Stimulated activated CD8-positive, alpha-beta memory T cell treated with anti-CD3 and anti-CD28 coated beads, Interleukin-4, amount 100 ng/mL, for 24 hours (primary cell): ENCODE results near the gene SYT7.
A peak's percentile ranks its signal among the peaks of the same experiment; 100 is the strongest.
"Not testable (repeated sequence)": the region's sequence is repeated elsewhere in the genome, so short reads cannot be mapped to it uniquely, and the experiment has no call there.

Source experiments
- DNase-seq: peaks from one replicate; pipeline ENCODE4 v3.0.0-alpha.2; 2020; ENCODE audit warnings: low read depth

Gene SYT7

DNA sequence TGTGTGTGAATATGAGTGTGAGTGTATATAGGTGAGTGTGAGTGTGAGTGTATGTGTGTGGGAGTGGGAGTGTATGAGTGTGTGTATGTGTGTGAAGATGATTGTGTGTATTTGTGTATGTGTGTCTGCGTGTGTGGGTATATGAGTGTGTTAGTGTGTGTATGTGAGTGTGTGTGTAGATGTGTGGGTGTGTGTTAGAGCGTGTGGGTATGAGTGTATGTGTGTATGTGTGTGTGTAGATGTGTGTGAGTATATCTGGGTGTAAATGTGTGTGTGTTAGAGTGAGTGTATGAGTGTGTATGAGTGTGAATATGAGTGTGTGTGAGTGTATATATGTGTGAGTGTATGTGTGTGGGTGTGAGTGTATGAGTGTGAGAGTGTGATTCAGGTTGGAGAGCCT lies 83.4 kb downstream of the SYT7 start:
- DNase-seq, result no peak

DNA sequence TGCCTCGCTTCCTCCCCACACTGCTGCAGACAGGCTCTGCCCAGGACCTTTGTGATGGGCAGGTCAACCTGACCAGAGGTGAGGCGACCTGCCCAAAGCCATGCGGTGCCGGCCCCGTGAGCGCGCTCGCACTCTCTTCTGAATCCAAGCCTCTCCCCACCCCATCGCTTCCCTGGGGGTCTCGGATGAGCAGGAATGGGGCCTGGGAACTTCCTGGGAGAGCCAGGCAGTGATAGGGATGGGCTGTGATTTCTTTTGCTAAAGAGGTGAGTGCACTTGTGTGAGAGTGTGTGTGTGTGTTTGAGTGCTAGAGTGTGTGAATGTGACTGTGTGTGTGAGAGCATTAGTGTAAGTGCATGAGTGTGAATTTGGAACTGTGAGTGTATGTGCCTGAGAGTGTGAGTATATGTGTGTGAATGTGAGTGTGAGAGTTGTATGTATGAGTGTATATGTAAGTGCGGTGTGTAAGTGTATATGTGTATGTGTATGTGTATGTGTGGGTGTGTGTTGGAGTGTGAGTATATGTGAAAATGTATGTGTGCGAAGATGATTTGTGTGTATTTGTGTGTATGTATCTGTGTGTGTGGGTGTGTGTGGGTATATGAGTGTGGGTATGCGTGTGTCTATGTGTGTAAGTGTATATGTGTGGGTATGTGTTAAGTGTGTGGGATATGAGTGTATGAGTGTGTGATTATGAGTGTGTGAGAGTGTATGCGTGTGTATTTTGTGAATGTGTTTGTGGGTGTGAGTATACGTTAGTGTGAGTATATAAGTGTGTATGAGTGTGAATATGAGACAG lies 84.1 kb downstream of the SYT7 start:
- DNase-seq, result no peak

DNA sequence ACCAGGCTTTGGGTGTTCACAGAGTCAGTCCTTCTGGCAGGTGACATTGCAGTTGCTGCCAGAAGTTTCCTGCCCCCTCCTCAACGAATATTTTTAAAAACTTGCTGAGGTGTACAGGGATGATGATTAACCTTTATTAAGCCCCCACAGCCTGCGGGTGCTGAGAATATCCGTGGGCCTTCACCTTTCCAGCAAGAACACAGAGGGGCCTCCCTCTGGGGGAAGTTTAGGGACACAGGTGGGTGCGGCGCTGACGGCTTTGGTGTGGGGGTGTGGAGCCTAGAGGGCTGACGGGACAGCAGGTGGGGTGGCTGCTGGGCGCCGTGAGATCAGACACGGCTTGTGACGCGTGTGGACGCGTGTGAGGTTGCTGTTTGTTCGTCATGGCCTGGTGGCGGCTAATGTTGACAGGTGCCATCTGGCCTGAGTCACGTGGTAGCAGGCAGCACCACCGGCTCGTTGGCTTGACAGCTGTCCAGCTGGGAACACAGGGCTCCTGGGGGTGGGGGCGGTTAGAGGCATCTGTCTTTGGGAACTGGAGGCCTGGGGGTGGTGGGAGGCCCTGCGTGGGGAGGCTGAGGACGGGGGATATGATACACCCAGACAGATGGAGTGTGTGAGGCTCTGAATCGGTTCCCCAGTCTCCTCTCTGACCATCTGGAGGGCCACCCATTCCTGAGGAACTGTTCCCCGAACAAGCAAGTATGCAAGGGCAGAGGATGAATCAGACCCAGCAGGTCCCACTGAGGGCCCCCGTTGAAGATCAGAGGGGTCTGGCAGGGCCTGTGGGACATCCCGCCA lies 84.9 kb downstream of the SYT7 start:
- no peak for DNase-seq

- DNase-seq, result no peak
These were observed 86.4 kb downstream of the SYT7 start for GRCh38 chr11:61494381-61494961.

- no peak for DNase-seq
These were observed 89.0 kb downstream of the SYT7 start for GRCh38 chr11:61491736-61492395.

DNA sequence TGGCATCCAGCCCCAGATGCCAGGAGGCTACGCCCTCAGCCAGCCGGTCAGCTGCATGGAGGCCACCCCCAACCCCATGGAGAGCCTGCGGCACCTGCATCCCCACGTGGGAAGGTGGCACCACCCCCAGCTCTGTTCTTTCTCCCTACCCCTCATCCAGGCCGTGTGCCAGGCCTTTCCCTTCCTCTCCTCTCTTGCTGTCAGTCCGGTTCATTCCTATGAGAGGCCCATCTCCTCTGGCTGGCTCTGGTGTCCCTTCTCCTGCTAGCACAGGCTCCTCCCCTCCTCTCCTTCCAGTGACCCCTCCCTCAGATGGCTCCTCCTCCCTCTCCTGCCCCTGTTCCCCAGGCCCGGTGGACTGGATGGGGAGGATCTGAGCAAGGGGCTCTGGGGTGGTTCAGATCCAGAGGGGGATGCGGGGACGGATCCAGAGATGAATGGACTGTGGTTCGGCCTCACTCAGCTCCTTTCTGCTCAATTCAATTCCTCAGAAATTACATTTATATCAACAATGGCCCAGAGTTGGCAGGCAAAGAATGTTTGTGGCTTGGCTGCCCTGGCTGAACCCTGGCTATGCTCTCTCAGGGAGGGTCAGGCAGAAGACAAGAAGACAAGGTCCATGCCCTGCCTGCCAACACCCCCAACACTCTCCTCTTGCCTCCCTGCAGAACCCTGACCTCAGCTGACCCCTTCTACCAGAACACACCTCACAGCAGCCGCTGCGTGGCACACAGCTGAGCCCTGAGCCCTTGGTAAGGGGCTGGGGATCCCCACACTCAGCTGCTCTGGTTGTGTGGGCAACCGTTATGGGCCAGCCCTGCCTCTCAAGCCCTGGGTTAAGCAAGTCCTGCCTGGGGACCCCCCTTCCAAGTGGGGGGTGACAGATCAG lies 90.8 kb downstream of the SYT7 start:
- DNase-seq, result no peak

DNA sequence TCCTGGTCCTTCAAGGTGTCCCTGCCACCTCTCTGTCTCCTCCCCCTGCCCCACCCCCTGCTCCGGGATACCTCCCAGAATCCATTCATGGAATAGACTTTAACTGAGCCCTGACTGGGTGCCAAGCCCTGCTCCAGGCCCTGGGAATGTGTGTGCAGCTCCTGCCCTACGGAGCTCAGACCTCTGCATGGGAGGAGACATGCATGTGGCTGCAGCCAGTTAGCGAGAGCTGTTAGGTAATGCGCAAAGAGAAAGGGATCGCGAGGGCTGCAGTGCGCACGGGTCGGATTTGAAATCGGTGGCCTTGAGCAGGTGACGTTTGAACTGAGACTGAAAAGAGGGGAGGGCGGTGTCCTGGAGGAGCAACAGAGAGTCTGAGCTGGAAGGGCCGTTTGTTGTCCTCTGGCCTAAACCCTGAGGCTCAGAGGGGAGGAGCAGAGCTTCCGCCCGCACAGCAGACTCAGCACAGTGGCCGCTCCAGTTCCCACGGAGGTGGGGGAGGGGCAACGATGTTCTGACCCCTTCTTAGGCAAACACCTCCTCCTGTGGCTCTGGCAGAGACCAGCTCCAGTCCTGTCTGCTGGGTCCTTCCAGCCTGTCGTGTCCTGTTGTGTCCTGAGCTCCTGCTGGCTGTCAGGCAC lies 92.1 kb downstream of the SYT7 start:
- DNase-seq, result no peak

DNA sequence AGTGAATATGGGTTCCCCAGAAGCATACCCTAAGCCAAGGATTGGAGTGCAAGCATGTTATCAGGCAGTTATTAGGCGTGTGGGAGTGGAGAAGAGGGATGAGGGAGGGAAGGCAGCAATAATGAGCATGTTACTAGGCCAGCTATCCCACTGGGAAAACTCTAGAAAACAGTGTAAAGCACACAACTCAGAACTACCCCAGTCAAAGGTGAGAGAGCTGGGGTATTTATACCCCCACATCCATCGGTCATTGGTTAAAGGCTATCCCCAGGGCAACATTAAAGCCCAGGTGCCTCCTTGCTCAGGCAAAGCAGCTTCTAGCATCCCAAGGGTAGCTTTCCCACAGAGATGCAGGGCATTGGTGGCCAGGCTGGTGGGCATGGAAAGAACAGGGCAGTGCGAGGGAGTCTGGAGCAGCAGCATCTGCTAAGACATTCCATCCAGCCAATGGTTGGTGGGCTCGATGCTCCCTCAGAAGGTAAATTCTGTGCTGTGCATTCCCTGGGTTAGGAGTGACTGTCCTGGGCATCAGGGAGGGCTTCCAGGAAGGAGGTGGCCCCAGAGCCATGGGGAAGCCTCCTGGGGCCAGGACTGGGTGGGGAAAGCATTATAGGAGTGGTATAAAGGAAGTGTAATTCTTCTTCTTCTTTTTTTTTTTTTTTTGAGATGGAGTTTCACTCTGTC lies 93.4 kb downstream of the SYT7 start:
- no peak for DNase-seq

GRCh38 chr11:61486779-61487178 lies 94.1 kb downstream of the SYT7 start:
- DNase-seq, result no peak

DNA sequence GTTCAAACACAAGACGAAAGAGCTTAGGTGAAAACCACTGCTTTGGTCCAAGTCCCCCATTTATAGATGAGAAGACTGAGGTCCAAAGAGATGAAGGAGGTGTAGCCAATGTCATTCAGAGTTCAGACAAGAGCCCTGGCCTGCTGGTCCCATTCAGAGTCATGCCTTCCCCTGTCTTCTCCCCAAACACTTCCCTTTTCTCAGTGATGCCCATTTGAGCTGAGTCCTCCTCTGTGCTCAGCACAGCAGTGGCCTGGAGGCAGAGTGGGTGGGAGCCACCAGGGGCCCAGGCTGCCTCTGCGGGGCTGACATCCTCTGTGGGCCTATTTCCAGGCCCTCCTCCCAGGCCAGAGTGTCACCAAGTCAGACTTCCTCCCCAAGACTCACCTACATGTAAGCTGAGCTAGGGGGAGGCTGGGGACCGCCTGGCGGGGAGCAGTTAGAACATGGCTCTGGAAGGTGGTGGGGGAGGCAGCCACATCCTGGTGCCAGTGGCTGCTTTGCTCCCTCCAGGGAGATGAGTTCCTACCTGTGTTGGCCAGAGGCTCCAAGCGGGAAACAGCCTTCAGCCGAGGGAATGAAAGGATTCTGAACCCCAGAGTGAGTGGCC lies 94.8 kb downstream of the SYT7 start:
- DNase-seq, result no peak

DNA sequence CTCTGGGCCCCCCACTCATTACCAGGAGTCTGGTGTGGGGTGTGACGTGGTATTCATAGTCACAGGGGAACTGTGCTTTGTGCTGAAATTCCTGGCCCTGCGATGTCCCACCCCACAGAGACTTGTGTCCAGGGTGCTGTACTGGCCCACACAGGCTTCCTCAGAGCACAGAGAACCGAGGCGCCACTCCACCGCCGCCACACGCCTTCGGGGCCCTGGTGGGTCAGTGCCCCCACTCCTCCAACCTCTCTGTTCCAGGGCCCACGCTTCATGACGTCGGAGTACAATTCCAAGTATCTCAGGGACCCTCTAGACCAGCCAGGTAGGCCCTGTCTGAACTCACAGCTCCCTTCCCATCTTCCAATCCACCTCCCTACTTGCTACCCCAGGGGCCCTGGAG lies 95.8 kb downstream of the SYT7 start:
- no peak for DNase-seq

DNA sequence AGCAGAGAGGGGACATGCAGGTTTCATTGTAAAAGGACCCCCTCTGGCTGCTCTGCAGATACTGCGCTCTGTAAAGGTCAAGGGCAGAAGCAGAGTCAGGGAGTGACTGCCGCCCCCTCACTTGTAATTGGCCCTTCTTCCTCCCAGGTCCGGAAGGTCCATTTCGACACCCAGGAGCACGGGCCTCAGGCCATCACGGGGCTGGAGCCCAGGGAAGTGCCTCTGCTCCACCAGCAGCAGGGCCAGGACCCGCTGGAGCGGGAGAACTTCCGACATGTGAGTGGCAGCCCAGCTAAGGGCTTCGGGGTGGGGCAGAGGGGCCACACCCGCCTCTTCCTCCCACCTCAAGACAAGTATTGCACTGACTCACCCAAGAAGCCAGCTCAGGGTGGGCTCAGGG lies 96.3 kb downstream of the SYT7 start:
- no peak for DNase-seq

DNA sequence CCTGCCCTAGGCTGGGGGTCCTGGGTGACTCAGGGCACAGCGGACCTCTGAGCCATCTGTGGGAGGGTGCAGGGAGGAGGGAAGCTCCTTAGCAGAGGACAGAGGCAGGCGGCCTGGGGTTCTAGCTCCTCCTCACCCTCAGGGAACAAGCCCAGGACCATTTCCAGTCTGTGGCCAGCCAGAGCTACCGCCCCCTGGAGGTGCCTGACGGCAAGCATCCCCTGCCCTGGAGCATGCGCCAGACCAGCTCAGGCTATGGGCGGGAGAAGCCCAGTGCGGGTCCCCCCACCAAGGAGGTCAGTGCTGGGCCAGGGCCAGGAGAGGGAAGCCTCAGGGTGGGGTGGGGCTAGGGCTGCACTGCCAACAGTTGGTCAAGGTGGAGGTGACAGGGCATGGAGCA lies 98.4 kb downstream of the SYT7 start:
- DNase-seq, result peak; percentile 3

DNA sequence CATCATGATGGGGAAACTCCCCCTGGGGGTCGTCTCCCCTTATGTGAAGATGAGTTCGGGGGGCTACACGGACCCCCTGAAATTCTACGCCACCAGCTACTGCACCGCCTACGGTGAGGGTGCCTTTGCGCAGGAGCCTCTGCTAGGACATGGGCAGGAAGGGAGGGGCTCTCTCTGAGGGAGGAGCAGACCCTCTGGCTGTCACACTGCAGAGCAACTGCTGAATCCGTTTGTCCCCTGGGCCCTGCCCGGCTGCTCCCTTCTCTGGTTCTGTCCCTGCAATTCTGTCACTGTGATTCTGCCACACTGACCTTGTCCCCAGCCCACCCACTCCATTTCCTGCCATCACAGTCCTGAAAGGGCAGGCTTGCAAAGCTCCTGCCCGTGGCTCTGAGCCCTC lies 99.1 kb downstream of the SYT7 start:
- no peak for DNase-seq

GRCh38 chr11:61480994-61481335 lies 99.9 kb downstream of the SYT7 start:
- DNase-seq, result no peak

DNA sequence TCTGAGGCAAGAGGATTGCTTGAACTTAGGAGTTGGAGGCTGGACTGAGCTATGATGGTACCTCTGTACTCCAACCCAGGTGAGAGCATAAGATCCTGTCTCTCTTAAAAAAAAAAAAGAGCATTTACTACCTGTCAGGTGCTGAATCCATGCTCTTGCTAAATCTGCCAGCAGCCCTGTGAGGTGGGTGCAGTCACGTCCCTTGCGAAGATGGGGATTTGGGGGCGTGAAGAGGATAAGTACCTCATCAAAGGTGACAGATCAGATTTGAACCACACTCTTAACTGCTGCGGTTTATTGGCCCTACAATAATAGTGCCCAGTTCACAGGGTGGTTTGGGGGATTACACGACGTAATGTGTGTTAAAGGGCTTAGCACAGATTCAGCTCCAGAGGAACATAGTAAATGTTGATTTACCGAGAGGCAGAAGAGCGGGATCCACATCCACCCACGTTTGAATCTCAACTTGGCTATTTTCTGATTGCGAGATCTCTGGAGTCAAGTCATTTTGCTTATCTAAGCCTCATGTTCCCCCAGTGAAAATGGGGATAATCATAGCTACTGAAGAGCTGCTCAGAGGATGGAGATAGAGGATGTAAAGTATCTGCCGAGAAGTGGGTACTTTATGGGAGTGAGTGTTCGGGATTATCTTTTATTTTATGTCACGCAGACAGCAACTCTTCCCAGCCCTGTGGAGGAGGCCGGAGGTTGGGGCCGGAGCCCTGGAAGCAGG lies 100.4 kb downstream of the SYT7 start:
- no peak for DNase-seq

GRCh38 chr11:61479360-61480058 lies 101.4 kb downstream of the SYT7 start:
- DNase-seq, result not testable (repeated sequence)

DNA sequence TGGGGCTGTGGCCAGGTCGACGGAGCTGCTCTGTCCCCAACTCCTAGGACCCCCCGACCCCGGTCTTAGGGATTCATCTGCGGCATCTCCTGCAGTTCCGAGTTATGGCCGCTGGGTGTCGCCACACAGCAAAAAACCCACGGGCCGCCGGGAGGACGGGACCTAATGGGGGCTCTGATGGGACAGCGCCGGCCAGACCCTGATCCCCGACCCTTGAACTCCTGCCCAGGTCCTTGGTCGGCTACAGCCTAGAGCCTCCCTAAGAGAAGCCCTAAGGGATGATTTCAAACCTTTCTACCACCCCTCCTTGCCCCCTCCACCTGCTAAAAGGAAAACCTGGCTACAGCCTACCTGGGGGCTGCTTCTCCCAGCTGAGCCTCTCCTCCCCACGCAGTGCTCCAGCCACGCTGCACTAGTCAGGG lies 103.1 kb downstream of the SYT7 start:
- peak; percentile 40 for DNase-seq

- no peak for DNase-seq
These were observed 103.8 kb downstream of the SYT7 start for GRCh38 chr11:61477126-61477525.
